Karpas-422 (cell line): ENCODE results near the gene ZDHHC14. TPM values are rescaled to one million over a fixed set of nuclear protein-coding genes. Genes with fewer than 3 reads are reported as not detected.
"Not testable (repeated sequence)": the region's sequence is repeated elsewhere in the genome, so short reads cannot be mapped to it uniquely, and the experiment has no call there.

ENCODE experiments used
- DNase-seq: peaks from one replicate; pipeline ENCODE4 v3.0.0-alpha.2; 2015
- H2AFZ ChIP-seq: fragments of 200-600 bp; sonication (generic); 2 replicates; pipeline ENCODE4 v1.6.1; 2014; ENCODE audit warnings: antibody characterized with exemption, low read length, mixed read lengths
- H3K27ac ChIP-seq: fragments of 200-600 bp; sonication (generic); 2 replicates; pipeline ENCODE4 v1.5.1; 2014; ENCODE audit warnings: mild to moderate bottlenecking, low read length, moderate library complexity
- H3K27me3 ChIP-seq: fragments of 200-600 bp; sonication (generic); 2 replicates; pipeline ENCODE4 v1.6.1; 2014; ENCODE audit warnings: low read length, mixed read lengths
- H3K36me3 ChIP-seq: fragments of 200-600 bp; sonication (generic); 2 replicates; pipeline ENCODE4 v1.6.1; 2014; ENCODE audit warnings: low read length, mixed read lengths; ENCODE audit not compliant: insufficient read depth
- H3K4me1 ChIP-seq: fragments of 200-600 bp; sonication (generic); 2 replicates; pipeline ENCODE4 v1.6.1; 2014; ENCODE audit warnings: mild to moderate bottlenecking, low read length, mixed read lengths
- H3K4me2 ChIP-seq: fragments of 200-600 bp; sonication (generic); 2 replicates; pipeline ENCODE4 v1.6.1; 2014; ENCODE audit warnings: low read length, low read depth, mild to moderate bottlenecking; ENCODE audit not compliant: poor library complexity, severe bottlenecking
- H3K4me3 ChIP-seq: fragments of 200-600 bp; sonication (generic); 2 replicates; pipeline ENCODE4 v1.5.1; 2014; ENCODE audit warnings: mild to moderate bottlenecking, antibody characterized with exemption, low read length, mixed read lengths
- H3K79me2 ChIP-seq: fragments of 200-600 bp; sonication (generic); 2 replicates; pipeline ENCODE4 v1.6.1; 2014; ENCODE audit warnings: mild to moderate bottlenecking, low read length, mixed read lengths
- H3K9ac ChIP-seq: fragments of 200-600 bp; sonication (generic); 2 replicates; pipeline ENCODE4 v1.6.0; 2014; ENCODE audit warnings: low read length
- H3K9me2 ChIP-seq: fragments of 200-600 bp; sonication (generic), shearing (Covaris generic); replicated peaks from 2 replicates; pipeline ENCODE4 v1.6.0; 2014; ENCODE audit warnings: mild to moderate bottlenecking, low read length, moderate library complexity; ENCODE audit not compliant: insufficient read depth
- H3K9me3 ChIP-seq: fragments of 300-700, 200-600 bp; sonication (generic); 2 replicates; pipeline ENCODE4 v1.6.1; 2014; ENCODE audit warnings: low read length, mixed read lengths
- H4K20me1 ChIP-seq: fragments of 200-600 bp; sonication (generic); 2 replicates; pipeline ENCODE4 v1.6.1; 2014; ENCODE audit warnings: mild to moderate bottlenecking, antibody characterized with exemption, low read length, low read depth; ENCODE audit not compliant: insufficient read depth
- total RNA-seq: library from RNA; depleted of rRNA; stranded (reverse); fragments of >200 nt; shearing (Covaris generic); gene quantifications from 2 replicates; pipeline ENCODE4 v1.2.3, GENCODE V29; 2014; ENCODE audit warnings: low replicate concordance

The ZDHHC14 gene
- total RNA-seq, 1 experiment from 2014 or later = 1.1 TPM

- no peaks in the 10 kb centered on the region for H3K9me2 ChIP-seq
Observed at GRCh38 chr6:157695301-157696040, 314.5 kb downstream of the ZDHHC14 start.

GRCh38 chr6:157699777-157700636, 319.0 kb downstream of the ZDHHC14 start:
- H4K20me1 ChIP-seq = no peaks in the 10 kb centered on the region
- no peak overlapping the region for H3K9ac ChIP-seq
- no peak overlapping the region for H3K27ac ChIP-seq
- H3K27me3 ChIP-seq = no peaks in the 10 kb centered on the region
- no peak overlapping the region for H3K4me3 ChIP-seq
- DNase-seq = no peak
- no peaks in the 10 kb centered on the region for H3K9me3 ChIP-seq
- H3K9me2 ChIP-seq = no peaks in the 10 kb centered on the region
- no peaks in the 10 kb centered on the region for H3K36me3 ChIP-seq
- no peak overlapping the region for H2AFZ ChIP-seq
- H3K4me2 ChIP-seq = no peak overlapping the region
- no peaks in the 10 kb centered on the region for H3K79me2 ChIP-seq
- H3K4me1 ChIP-seq = no peaks in the 10 kb centered on the region

More at GRCh38 chr6:157695301-157696040, 314.5 kb downstream of the ZDHHC14 start:
- H3K79me2 ChIP-seq = no peaks in the 10 kb centered on the region
- H4K20me1 ChIP-seq = no peaks in the 10 kb centered on the region
- H3K27me3 ChIP-seq = no peaks in the 10 kb centered on the region
- no peak overlapping the region for H3K9ac ChIP-seq
- H3K4me1 ChIP-seq = no peaks in the 10 kb centered on the region
- DNase-seq = no peak
- no peak overlapping the region for H3K27ac ChIP-seq
- no peak overlapping the region for H3K4me2 ChIP-seq
- no peak overlapping the region for H3K4me3 ChIP-seq
- H2AFZ ChIP-seq = no peak overlapping the region
- H3K36me3 ChIP-seq = no peaks in the 10 kb centered on the region
- H3K9me3 ChIP-seq = no peaks in the 10 kb centered on the region

- H3K4me2 ChIP-seq, H3K79me2 ChIP-seq, H4K20me1 ChIP-seq, H3K27ac ChIP-seq, H3K36me3 ChIP-seq, H3K9me2 ChIP-seq, H3K4me1 ChIP-seq, H3K4me3 ChIP-seq, H2AFZ ChIP-seq, DNase-seq, H3K9me3 ChIP-seq, H3K27me3 ChIP-seq, H3K9ac ChIP-seq: not testable (repeated sequence)
Observed at GRCh38 chr6:157706351-157706750, 325.4 kb downstream of the ZDHHC14 start.

- DNase-seq = no peak
- H3K4me3 ChIP-seq = no peak overlapping the region
- H3K9me2 ChIP-seq = no peaks in the 10 kb centered on the region
- no peaks in the 10 kb centered on the region for H3K9me3 ChIP-seq
- no peak overlapping the region for H3K4me2 ChIP-seq
- H4K20me1 ChIP-seq = no peaks in the 10 kb centered on the region
- no peaks in the 10 kb centered on the region for H3K79me2 ChIP-seq
- H3K36me3 ChIP-seq = no peaks in the 10 kb centered on the region
- no peaks in the 10 kb centered on the region for H3K4me1 ChIP-seq
- no peak overlapping the region for H3K27ac ChIP-seq
- no peaks in the 10 kb centered on the region for H3K27me3 ChIP-seq
- no peak overlapping the region for H3K9ac ChIP-seq
- H2AFZ ChIP-seq = no peak overlapping the region
Observed at GRCh38 chr6:157706883-157707282, 325.9 kb downstream of the ZDHHC14 start.

GRCh38 chr6:157707576-157707975, 326.6 kb downstream of the ZDHHC14 start:
- Histone ChIP-seq H3K9me2 (no peaks in the 10 kb centered on the region), H3K9me3 (no peaks in the 10 kb centered on the region), H3K27me3 (no peaks in the 10 kb centered on the region), H3K4me1 (no peaks in the 10 kb centered on the region), H3K4me3 (no peak overlapping the region), H3K79me2 (no peaks in the 10 kb centered on the region), H4K20me1 (no peaks in the 10 kb centered on the region), H2AFZ (no peak overlapping the region), H3K4me2 (no peak overlapping the region), H3K9ac (no peak overlapping the region), H3K36me3 (no peaks in the 10 kb centered on the region), H3K27ac (no peak overlapping the region)
- no peak for DNase-seq

GRCh38 chr6:157708239-157708638, 327.2 kb downstream of the ZDHHC14 start:
- no peaks in the 10 kb centered on the region for H3K9me2 ChIP-seq
- H3K79me2 ChIP-seq = no peaks in the 10 kb centered on the region
- H3K4me2 ChIP-seq = no peak overlapping the region

GRCh38 chr6:157708933-157709332, 327.9 kb downstream of the ZDHHC14 start:
- Histone ChIP-seq H3K79me2 (no peaks in the 10 kb centered on the region), H3K4me1 (no peaks in the 10 kb centered on the region), H3K27me3 (no peaks in the 10 kb centered on the region), H3K4me2 (no peak overlapping the region), H3K9me2 (no peaks in the 10 kb centered on the region), H3K4me3 (no peak overlapping the region), H3K36me3 (no peaks in the 10 kb centered on the region), H2AFZ (no peak overlapping the region), H3K9me3 (no peaks in the 10 kb centered on the region), H4K20me1 (no peaks in the 10 kb centered on the region), H3K9ac (no peak overlapping the region), H3K27ac (no peak overlapping the region)
- DNase-seq = no peak

More at GRCh38 chr6:157708239-157708638, 327.2 kb downstream of the ZDHHC14 start:
- Histone ChIP-seq H3K4me3 (no peak overlapping the region), H3K9ac (no peak overlapping the region), H2AFZ (no peak overlapping the region), H3K27ac (no peak overlapping the region), H3K36me3 (no peaks in the 10 kb centered on the region), H4K20me1 (no peaks in the 10 kb centered on the region), H3K27me3 (no peaks in the 10 kb centered on the region), H3K9me3 (no peaks in the 10 kb centered on the region), H3K4me1 (no peaks in the 10 kb centered on the region)
- no peak for DNase-seq

- DNase-seq = no peak
- H4K20me1 ChIP-seq = no peaks in the 10 kb centered on the region
- H3K4me3 ChIP-seq = no peak overlapping the region
- H3K9me2 ChIP-seq = no peaks in the 10 kb centered on the region
- H3K27ac ChIP-seq = no peak overlapping the region
- H3K9ac ChIP-seq = no peak overlapping the region
- no peaks in the 10 kb centered on the region for H3K79me2 ChIP-seq
- no peaks in the 10 kb centered on the region for H3K4me1 ChIP-seq
- H3K27me3 ChIP-seq = no peaks in the 10 kb centered on the region
- no peaks in the 10 kb centered on the region for H3K9me3 ChIP-seq
- H3K36me3 ChIP-seq = no peaks in the 10 kb centered on the region
- no peak overlapping the region for H2AFZ ChIP-seq
- no peak overlapping the region for H3K4me2 ChIP-seq
Observed at GRCh38 chr6:157709555-157709954, 328.6 kb downstream of the ZDHHC14 start.
